ENCODE results near the gene AIFM3.

AIFM3 gene

GRCh38 chr22:20988573-20989322 is 21.7 kb downstream of the AIFM3 start:
- no peak overlapping the region for H3K4me3 ChIP-seq (replicated peaks in 1 of 2; ENCODE audit: low read depth in 2 of 2, low read length in 2 of 2)
- no peak for DNase-seq (ENCODE audit: low read depth in 2 of 2)
- TF ChIP-seq, protein P1, sequence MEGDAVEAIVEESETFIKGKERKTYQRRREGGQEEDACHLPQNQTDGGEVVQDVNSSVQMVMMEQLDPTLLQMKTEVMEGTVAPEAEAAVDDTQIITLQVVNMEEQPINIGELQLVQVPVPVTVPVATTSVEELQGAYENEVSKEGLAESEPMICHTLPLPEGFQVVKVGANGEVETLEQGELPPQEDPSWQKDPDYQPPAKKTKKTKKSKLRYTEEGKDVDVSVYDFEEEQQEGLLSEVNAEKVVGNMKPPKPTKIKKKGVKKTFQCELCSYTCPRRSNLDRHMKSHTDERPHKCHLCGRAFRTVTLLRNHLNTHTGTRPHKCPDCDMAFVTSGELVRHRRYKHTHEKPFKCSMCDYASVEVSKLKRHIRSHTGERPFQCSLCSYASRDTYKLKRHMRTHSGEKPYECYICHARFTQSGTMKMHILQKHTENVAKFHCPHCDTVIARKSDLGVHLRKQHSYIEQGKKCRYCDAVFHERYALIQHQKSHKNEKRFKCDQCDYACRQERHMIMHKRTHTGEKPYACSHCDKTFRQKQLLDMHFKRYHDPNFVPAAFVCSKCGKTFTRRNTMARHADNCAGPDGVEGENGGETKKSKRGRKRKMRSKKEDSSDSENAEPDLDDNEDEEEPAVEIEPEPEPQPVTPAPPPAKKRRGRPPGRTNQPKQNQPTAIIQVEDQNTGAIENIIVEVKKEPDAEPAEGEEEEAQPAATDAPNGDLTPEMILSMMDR (IDR thresholded peaks at IDR 0.05; ENCODE audit: low read depth, low read length), result no peak

DNA sequence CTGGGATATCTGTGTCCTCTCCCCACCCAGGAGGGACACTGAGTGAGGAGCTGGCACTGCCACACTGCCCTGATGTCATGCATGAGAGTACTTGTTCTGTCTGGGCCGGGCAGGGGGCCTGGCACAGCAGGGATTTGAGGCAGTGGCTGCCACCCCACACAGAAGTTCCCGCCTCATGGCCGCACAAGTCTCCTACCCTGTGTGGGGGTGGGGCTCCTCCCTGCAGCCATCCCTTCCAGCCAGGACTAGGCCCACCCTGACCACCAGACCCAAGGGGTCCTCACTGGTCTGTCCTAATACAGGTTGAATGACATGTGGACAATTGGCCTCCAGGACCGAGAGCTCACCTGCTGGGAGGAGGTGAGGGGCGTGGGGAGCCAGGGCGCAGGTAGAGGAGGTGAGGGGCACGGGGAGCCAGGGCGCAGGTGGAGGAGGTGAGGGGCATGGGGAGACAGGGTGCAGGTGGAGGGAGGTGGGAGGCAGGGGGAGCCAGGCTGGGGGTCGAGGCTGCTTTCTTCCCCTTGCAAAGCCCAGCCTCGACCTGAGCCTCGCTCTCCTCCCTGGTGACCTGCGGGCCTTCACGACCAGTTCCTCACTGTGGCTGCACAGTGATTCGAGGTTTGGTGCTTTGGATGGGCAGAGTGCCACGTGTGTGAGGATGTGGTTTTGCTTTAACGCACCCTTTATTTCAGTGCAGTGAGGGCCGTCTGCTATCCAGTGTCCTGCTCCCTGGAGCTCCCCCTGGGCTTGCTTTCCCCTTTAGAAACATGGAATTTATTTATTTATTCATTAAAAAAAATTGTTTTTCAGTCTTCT is 22.5 kb downstream of the AIFM3 start:
- no peak for DNase-seq (ENCODE audit: low read depth in 2 of 2)
- TF ChIP-seq, protein P1 (IDR thresholded peaks at IDR 0.05; ENCODE audit: low read depth, low read length), result no peak
- H3K4me3 ChIP-seq (replicated peaks in 1 of 2; ENCODE audit: low read depth in 2 of 2, low read length in 2 of 2), result no peak overlapping the region

- no peak overlapping the region for H3K4me3 ChIP-seq (replicated peaks in 1 of 2; ENCODE audit: low read depth in 2 of 2, low read length in 2 of 2)
- DNase-seq (ENCODE audit: low read depth in 2 of 2), result no peak
- TF ChIP-seq, protein P1 (IDR thresholded peaks at IDR 0.05; ENCODE audit: low read depth, low read length), result no peak
These were observed 23.4 kb downstream of the AIFM3 start for GRCh38 chr22:20990184-20991180.

DNA sequence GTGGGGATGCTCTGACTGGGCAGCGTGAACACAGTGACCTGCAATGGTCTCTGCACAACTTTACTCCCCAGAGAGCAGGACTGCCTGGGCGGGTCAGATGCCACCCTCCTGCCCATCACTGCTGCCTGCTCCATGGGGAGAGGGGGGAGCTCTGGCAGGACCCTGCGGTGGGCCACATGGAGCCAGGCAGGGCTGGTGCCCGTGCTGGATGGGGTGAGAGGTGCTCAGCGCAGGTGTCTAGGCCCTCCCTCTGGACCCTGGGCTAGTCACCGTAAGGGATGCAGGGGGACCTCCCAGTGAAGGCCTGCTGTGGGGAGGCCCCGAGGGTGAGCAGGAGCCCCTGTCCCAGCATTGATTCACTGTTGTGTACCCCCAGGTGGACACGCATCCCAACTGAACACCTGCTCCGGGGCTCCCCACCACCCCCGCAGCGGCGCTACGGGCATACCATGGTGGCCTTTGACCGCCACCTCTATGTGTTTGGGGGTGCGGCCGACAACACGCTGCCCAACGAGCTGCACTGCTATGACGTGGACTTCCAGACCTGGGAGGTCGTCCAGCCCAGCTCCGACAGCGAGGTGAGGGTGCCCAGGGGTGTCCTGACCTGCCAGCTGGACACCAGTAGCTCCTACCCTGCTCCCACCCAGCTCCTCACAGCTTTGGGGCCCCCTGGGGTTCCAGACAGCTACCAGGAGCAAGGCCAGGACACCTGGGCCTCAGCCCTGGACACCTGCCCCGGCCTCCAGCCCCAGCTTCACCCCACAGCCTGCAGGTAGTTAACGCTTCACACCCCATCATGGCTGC is 24.4 kb downstream of the AIFM3 start:
- no peak overlapping the region for H3K4me3 ChIP-seq (replicated peaks in 1 of 2; ENCODE audit: low read depth in 2 of 2, low read length in 2 of 2)
- TF ChIP-seq, protein P1 (IDR thresholded peaks at IDR 0.05; ENCODE audit: low read depth, low read length), result no peak
- no peak for DNase-seq (ENCODE audit: low read depth in 2 of 2)

GRCh38 chr22:20992056-20992442 is 25.0 kb downstream of the AIFM3 start:
- H3K4me3 ChIP-seq (replicated peaks in 1 of 2; ENCODE audit: low read depth in 2 of 2, low read length in 2 of 2), result no peak overlapping the region
- no peak for DNase-seq (ENCODE audit: low read depth in 2 of 2)
- TF ChIP-seq, protein P1 (IDR thresholded peaks at IDR 0.05; ENCODE audit: low read depth, low read length), result no peak
